Measurements from ENCODE around the gene ZNF555.
"Not testable (repeated sequence)": the region's sequence is repeated elsewhere in the genome, so short reads cannot be mapped to it uniquely, and the experiment has no call there.

Gene ZNF555

GRCh38 chr19:2807379-2808128, 33.7 kb upstream of the ZNF555 start:
- no peak for DNase-seq (ENCODE audit: low read depth in 3 of 3)

GRCh38 chr19:2808129-2808941, 32.9 kb upstream of the ZNF555 start:
- DNase-seq (ENCODE audit: low read depth in 3 of 3), result no peak

- DNase-seq (ENCODE audit: low read depth in 3 of 3), result no peak
Observed at GRCh38 chr19:2809387-2810140, 31.7 kb upstream of the ZNF555 start.

- no peak for DNase-seq (ENCODE audit: low read depth in 3 of 3)
Observed at GRCh38 chr19:2810141-2811091, 30.9 kb upstream of the ZNF555 start.

GRCh38 chr19:2811221-2811722, 30.0 kb upstream of the ZNF555 start:
- no peak for DNase-seq (ENCODE audit: low read depth in 3 of 3)

GRCh38 chr19:2811735-2812413, 29.4 kb upstream of the ZNF555 start:
- DNase-seq (ENCODE audit: low read depth in 3 of 3), result no peak

GRCh38 chr19:2812414-2813234, 28.7 kb upstream of the ZNF555 start:
- no peak for DNase-seq (ENCODE audit: low read depth in 3 of 3)

GRCh38 chr19:2813235-2814160, 27.8 kb upstream of the ZNF555 start:
- no peak for DNase-seq (ENCODE audit: low read depth in 3 of 3)

GRCh38 chr19:2814426-2814825, 26.8 kb upstream of the ZNF555 start:
- no peak for DNase-seq (ENCODE audit: low read depth in 3 of 3)

- no peak for DNase-seq (ENCODE audit: low read depth in 3 of 3)
Observed at GRCh38 chr19:2815191-2815614, 26.1 kb upstream of the ZNF555 start.

GRCh38 chr19:2815923-2816322, 25.4 kb upstream of the ZNF555 start:
- DNase-seq (ENCODE audit: low read depth in 3 of 3), result no peak

- no peak for DNase-seq (ENCODE audit: low read depth in 3 of 3)
Observed at GRCh38 chr19:2816641-2817040, 24.6 kb upstream of the ZNF555 start.

- not testable (repeated sequence) for DNase-seq (ENCODE audit: low read depth in 3 of 3)
Observed at GRCh38 chr19:2817237-2817829, 23.9 kb upstream of the ZNF555 start.

GRCh38 chr19:2819540-2820111, 21.6 kb upstream of the ZNF555 start, which contains the start of gene ZNF554:
TSS of gene ZNF554 (plus strand) at chr19:2819868. CDS start at chr19:2820072, 204 bp downstream.
- peak; percentile 94 to 98 (median 97) for DNase-seq (ENCODE audit: low read depth in 3 of 3)

GRCh38 chr19:2820112-2820702, 21.1 kb upstream of the ZNF555 start:
- no peak for DNase-seq (ENCODE audit: low read depth in 3 of 3)

- DNase-seq (ENCODE audit: low read depth in 3 of 3), result no peak
Observed at GRCh38 chr19:2822846-2823245, 18.4 kb upstream of the ZNF555 start.

GRCh38 chr19:2823646-2824045, 17.6 kb upstream of the ZNF555 start:
- DNase-seq (ENCODE audit: low read depth in 3 of 3), result no peak

All from stimulated activated CD4-positive, alpha-beta T cell treated with anti-CD3 and anti-CD28 coated beads, TNF-alpha, amount 100 ng/mL, for 4 hours (primary cell).